ENCODE data around the gene CYB5B. TPM values are rescaled to one million over a fixed set of nuclear protein-coding genes. Genes with fewer than 3 reads are reported as not detected.

The CYB5B gene
- total and polyA plus RNA-seq, 2 donors (not counting 3 experiments of a cell fraction or from before 2014, with no cell fraction given) = 175 to 176 TPM

- Histone ChIP-seq H3K9me3 (replicated peaks; ENCODE audit: control insufficient read depth, insufficient read depth, low read length) (no peaks in the 10 kb centered on the region), H3K27ac (ENCODE audit: insufficient read depth, low read depth, low read length) (no peak overlapping the region), H2AFZ (ENCODE audit: low read depth, low read length) (no peak overlapping the region), H3K9me1 (replicated peaks; ENCODE audit: control insufficient read depth, extremely low read depth, insufficient read depth, low read length) (no peaks in the 10 kb centered on the region), H3K79me2 (ENCODE audit: control insufficient read depth, insufficient read depth, low read length) (peaks cover 5% of the 10 kb centered on the region), H3K4me3 (replicated peaks in 1 of 3; ENCODE audit: insufficient read depth in 1 of 3, low read depth in 1 of 3, low read length in 3 of 3) (no peak overlapping the region), H3K4me2 (ENCODE audit: insufficient read depth, low read length) (no peak overlapping the region), H4K20me1 (replicated peaks; ENCODE audit: control insufficient read depth, extremely low read depth, insufficient read depth, low read length) (no peaks in the 10 kb centered on the region), H3K4me1 (ENCODE audit: control insufficient read depth, extremely low read depth, insufficient read depth, low read length) (peaks cover 12% of the 10 kb centered on the region), H3K9ac (replicated peaks; ENCODE audit: extremely low read depth, insufficient read depth, low read length) (no peak overlapping the region), H3K36me3 (ENCODE audit: control insufficient read depth in 2 of 2, extremely low read depth in 1 of 2, insufficient read depth in 2 of 2, low read length in 2 of 2) (no peaks in the 10 kb centered on the region), H3K27me3 (ENCODE audit: control insufficient read depth in 2 of 2, insufficient read depth in 2 of 2, low read length in 2 of 2) (no peaks in the 10 kb centered on the region)
- FAIRE-seq (no peak), DNase-seq (ENCODE audit: low read depth, low spot score) (no peak)
- CTCF ChIA-PET = interaction anchor here (1.0 to 3.3 kb wide), 4 partner anchors 16 to 37 kb away, joined by 3 to 21 read pairs (median 4); no protein-coding TSS in a partner anchor
- TF ChIP-seq POLR2A (IDR thresholded peaks at IDR 0.05; ENCODE audit: low read depth, low read length) = no peak
- TF ChIP-seq MYC (IDR thresholded peaks at IDR 0.05; ENCODE audit: low read depth, low read length) = no peak
- no peak for TF ChIP-seq CTCF (IDR thresholded peaks at IDR 0.05; ENCODE audit: extremely low read depth in 1 of 2, insufficient read depth in 1 of 2, low read depth in 1 of 2, low read length in 2 of 2)
- no peak for TF ChIP-seq JUN (IDR thresholded peaks at IDR 0.05; ENCODE audit: borderline replicate concordance, insufficient read depth, insufficient read length, low read depth)
- TF ChIP-seq MAX (IDR thresholded peaks at IDR 0.05; ENCODE audit: insufficient read depth, insufficient read length) = no peak
- TF ChIP-seq GATA2 (IDR thresholded peaks at IDR 0.05; ENCODE audit: insufficient read depth, insufficient read length, low read depth, low read length) = no peak
- no peak for TF ChIP-seq POLR2AphosphoS5 (IDR thresholded peaks at IDR 0.05; ENCODE audit: insufficient read depth, low read depth, low read length)
- TF ChIP-seq FOS (IDR thresholded peaks at IDR 0.05; ENCODE audit: borderline replicate concordance, insufficient read depth, low read length) = no peak
- TF ChIP-seq EZH2 (IDR thresholded peaks at IDR 0.05; ENCODE audit: borderline replicate concordance, low read depth, low read length, severe bottlenecking) = no peak
- POLR2A ChIA-PET = no interaction called here
- no TSS peak for BruUV-seq (replicated peaks)
- intact Hi-C loops (cut with micrococcal nuclease) (no loop called here), dilution Hi-C loops (cut with MboI; ENCODE audit: extremely low pct_ligation_motif_present, low sequenced_read_pairs) (no loop called here)
Observed at GRCh38 chr16:69419956-69420355, 4.5 kb upstream of the CYB5B start.

All from endothelial cell of umbilical vein (primary cell).